HG02884 (cell line): Measurements from ENCODE around the gene SLC25A21.
A peak's percentile ranks its signal among the peaks of the same experiment; 100 is the strongest.

ENCODE experiments used
- ATAC-seq: cut with Tn5 transposase; IDR thresholded peaks from one replicate; pipeline ENCODE4 v1.9.1; 2021; ENCODE audit warnings: mild to moderate bottlenecking, moderate library complexity; ENCODE audit not compliant: unreplicated experiment

The SLC25A21 gene

GRCh38 chr14:36948157-36948859 is 224.1 kb downstream of the SLC25A21 start:
- ATAC-seq: no peak

- no peak for ATAC-seq
These were observed 225.0 kb downstream of the SLC25A21 start for GRCh38 chr14:36947362-36947761.

- ATAC-seq: no peak
These were observed 225.5 kb downstream of the SLC25A21 start for GRCh38 chr14:36946872-36947271.

GRCh38 chr14:36944307-36945010 is 227.9 kb downstream of the SLC25A21 start:
- no peak for ATAC-seq

GRCh38 chr14:36942522-36943245 is 229.7 kb downstream of the SLC25A21 start:
- no peak for ATAC-seq

GRCh38 chr14:36941783-36942521 is 230.5 kb downstream of the SLC25A21 start:
- ATAC-seq: peak; percentile 93

GRCh38 chr14:36940476-36940875 is 231.9 kb downstream of the SLC25A21 start:
- no peak for ATAC-seq

GRCh38 chr14:36939265-36939664 is 233.1 kb downstream of the SLC25A21 start:
- ATAC-seq: no peak

GRCh38 chr14:36938678-36939077 is 233.7 kb downstream of the SLC25A21 start:
- ATAC-seq: no peak

GRCh38 chr14:36935976-36936678 is 236.3 kb downstream of the SLC25A21 start:
- no peak for ATAC-seq

GRCh38 chr14:36934304-36934703 is 238.1 kb downstream of the SLC25A21 start:
- no peak for ATAC-seq

GRCh38 chr14:36931791-36932190 is 240.6 kb downstream of the SLC25A21 start:
- no peak for ATAC-seq

- no peak for ATAC-seq
These were observed 244.0 kb downstream of the SLC25A21 start for GRCh38 chr14:36928432-36928831.

- no peak for ATAC-seq
These were observed 247.3 kb downstream of the SLC25A21 start for GRCh38 chr14:36925094-36925493.

GRCh38 chr14:36916668-36917067 is 255.7 kb downstream of the SLC25A21 start:
- no peak for ATAC-seq

GRCh38 chr14:36915081-36915480 is 257.3 kb downstream of the SLC25A21 start:
- ATAC-seq: no peak

- ATAC-seq: no peak
These were observed 261.8 kb downstream of the SLC25A21 start for GRCh38 chr14:36910578-36910977.

GRCh38 chr14:36905272-36905888 is 267.0 kb downstream of the SLC25A21 start:
- no peak for ATAC-seq

GRCh38 chr14:36901861-36902260 is 270.5 kb downstream of the SLC25A21 start:
- ATAC-seq: no peak

- ATAC-seq: no peak
These were observed 271.6 kb downstream of the SLC25A21 start for GRCh38 chr14:36900846-36901245.
